Measurements from ENCODE around the gene PSME3. TPM values are rescaled to one million over a fixed set of nuclear protein-coding genes. Genes with fewer than 3 reads are reported as not detected.

The PSME3 gene
- total and polyA plus RNA-seq, 9 of the 15 experiments (the other 6 are each of a cell fraction or from before 2014, with no cell fraction given), result 31.2 to 275 (median 141) TPM

GRCh38 chr17:42832934-42833766 is at the start of gene PSME3 (continued):
- TF ChIP-seq, protein P1, sequence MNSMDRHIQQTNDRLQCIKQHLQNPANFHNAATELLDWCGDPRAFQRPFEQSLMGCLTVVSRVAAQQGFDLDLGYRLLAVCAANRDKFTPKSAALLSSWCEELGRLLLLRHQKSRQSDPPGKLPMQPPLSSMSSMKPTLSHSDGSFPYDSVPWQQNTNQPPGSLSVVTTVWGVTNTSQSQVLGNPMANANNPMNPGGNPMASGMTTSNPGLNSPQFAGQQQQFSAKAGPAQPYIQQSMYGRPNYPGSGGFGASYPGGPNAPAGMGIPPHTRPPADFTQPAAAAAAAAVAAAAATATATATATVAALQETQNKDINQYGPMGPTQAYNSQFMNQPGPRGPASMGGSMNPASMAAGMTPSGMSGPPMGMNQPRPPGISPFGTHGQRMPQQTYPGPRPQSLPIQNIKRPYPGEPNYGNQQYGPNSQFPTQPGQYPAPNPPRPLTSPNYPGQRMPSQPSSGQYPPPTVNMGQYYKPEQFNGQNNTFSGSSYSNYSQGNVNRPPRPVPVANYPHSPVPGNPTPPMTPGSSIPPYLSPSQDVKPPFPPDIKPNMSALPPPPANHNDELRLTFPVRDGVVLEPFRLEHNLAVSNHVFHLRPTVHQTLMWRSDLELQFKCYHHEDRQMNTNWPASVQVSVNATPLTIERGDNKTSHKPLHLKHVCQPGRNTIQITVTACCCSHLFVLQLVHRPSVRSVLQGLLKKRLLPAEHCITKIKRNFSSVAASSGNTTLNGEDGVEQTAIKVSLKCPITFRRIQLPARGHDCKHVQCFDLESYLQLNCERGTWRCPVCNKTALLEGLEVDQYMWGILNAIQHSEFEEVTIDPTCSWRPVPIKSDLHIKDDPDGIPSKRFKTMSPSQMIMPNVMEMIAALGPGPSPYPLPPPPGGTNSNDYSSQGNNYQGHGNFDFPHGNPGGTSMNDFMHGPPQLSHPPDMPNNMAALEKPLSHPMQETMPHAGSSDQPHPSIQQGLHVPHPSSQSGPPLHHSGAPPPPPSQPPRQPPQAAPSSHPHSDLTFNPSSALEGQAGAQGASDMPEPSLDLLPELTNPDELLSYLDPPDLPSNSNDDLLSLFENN (IDR thresholded peaks at IDR 0.05; ENCODE audit: low read depth in 2 of 2, low read length in 2 of 2), result no peak
- TF ChIP-seq NELFE (IDR thresholded peaks at IDR 0.05; ENCODE audit: insufficient read depth, insufficient read length) (no peak), EP400 (IDR thresholded peaks at IDR 0.05) (peak; percentile 100), SIX5 (IDR thresholded peaks at IDR 0.05; ENCODE audit: borderline replicate concordance in 1 of 2, insufficient read depth in 1 of 2, low read depth in 1 of 2, low read length in 2 of 2) (peak; percentile 16 to 57; a peak in 3 of 4 replicates), CBFA2T3 (IDR thresholded peaks at IDR 0.05) (0 out of 2 replicates have a peak, but pooled peaks have one; percentile 9), ETS1 (conservative IDR thresholded peaks at IDR 0.05; ENCODE audit: control insufficient read depth, low read depth, low read length) (0 out of 2 replicates have a peak, but pooled peaks have one; percentile 32), HMGXB4 (CRISPR knock-in tag; IDR thresholded peaks at IDR 0.05) (peak; percentile 93), ZNF431 (CRISPR knock-in tag; IDR thresholded peaks at IDR 0.05) (no peak), PREB (CRISPR knock-in tag; IDR thresholded peaks at IDR 0.05) (0 out of 2 replicates have a peak, but pooled peaks have one; percentile 67), ZNF57 (CRISPR knock-in tag; IDR thresholded peaks at IDR 0.05) (no peak), CBX3 (IDR thresholded peaks at IDR 0.05; ENCODE audit: borderline replicate concordance in 1 of 2, low read length in 2 of 2) (no peak), MAFK (IDR thresholded peaks at IDR 0.05; ENCODE audit: low read length) (no peak)
- TF ChIP-seq, protein P2, sequence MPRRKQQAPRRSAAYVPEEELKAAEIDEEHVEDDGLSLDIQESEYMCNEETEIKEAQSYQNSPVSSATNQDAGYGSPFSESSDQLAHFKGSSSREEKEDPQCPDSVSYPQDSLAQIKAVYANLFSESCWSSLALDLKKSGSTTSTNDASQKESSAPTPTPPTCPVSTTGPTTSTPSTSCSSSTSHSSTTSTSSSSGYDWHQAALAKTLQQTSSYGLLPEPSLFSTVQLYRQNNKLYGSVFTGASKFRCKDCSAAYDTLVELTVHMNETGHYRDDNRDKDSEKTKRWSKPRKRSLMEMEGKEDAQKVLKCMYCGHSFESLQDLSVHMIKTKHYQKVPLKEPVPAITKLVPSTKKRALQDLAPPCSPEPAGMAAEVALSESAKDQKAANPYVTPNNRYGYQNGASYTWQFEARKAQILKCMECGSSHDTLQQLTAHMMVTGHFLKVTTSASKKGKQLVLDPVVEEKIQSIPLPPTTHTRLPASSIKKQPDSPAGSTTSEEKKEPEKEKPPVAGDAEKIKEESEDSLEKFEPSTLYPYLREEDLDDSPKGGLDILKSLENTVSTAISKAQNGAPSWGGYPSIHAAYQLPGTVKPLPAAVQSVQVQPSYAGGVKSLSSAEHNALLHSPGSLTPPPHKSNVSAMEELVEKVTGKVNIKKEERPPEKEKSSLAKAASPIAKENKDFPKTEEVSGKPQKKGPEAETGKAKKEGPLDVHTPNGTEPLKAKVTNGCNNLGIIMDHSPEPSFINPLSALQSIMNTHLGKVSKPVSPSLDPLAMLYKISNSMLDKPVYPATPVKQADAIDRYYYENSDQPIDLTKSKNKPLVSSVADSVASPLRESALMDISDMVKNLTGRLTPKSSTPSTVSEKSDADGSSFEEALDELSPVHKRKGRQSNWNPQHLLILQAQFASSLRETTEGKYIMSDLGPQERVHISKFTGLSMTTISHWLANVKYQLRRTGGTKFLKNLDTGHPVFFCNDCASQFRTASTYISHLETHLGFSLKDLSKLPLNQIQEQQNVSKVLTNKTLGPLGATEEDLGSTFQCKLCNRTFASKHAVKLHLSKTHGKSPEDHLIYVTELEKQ (CRISPR knock-in tag; IDR thresholded peaks at IDR 0.05), result no peak
- TF ChIP-seq, protein P3, sequence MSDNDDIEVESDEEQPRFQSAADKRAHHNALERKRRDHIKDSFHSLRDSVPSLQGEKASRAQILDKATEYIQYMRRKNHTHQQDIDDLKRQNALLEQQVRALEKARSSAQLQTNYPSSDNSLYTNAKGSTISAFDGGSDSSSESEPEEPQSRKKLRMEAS (CRISPR knock-in tag; IDR thresholded peaks at IDR 0.05), result peak; percentile 99

Measured in K562 (cell line).